Karpas-422 (cell line): Measurements from ENCODE around the gene ARHGAP9. TPM values are rescaled to one million over a fixed set of nuclear protein-coding genes. Genes with fewer than 3 reads are reported as not detected.

Experiments
- DNase-seq: peaks from one replicate; pipeline ENCODE4 v3.0.0-alpha.2; 2015
- H2AFZ ChIP-seq: fragments of 200-600 bp; sonication (generic); 2 replicates; pipeline ENCODE4 v1.6.1; 2014; ENCODE audit warnings: antibody characterized with exemption, low read length, mixed read lengths
- H3K27ac ChIP-seq: fragments of 200-600 bp; sonication (generic); 2 replicates; pipeline ENCODE4 v1.5.1; 2014; ENCODE audit warnings: mild to moderate bottlenecking, low read length, moderate library complexity
- H3K27me3 ChIP-seq: fragments of 200-600 bp; sonication (generic); 2 replicates; pipeline ENCODE4 v1.6.1; 2014; ENCODE audit warnings: low read length, mixed read lengths
- H3K36me3 ChIP-seq: fragments of 200-600 bp; sonication (generic); 2 replicates; pipeline ENCODE4 v1.6.1; 2014; ENCODE audit warnings: low read length, mixed read lengths; ENCODE audit not compliant: insufficient read depth
- H3K4me1 ChIP-seq: fragments of 200-600 bp; sonication (generic); 2 replicates; pipeline ENCODE4 v1.6.1; 2014; ENCODE audit warnings: mild to moderate bottlenecking, low read length, mixed read lengths
- H3K4me2 ChIP-seq: fragments of 200-600 bp; sonication (generic); 2 replicates; pipeline ENCODE4 v1.6.1; 2014; ENCODE audit warnings: low read length, low read depth, mild to moderate bottlenecking; ENCODE audit not compliant: poor library complexity, severe bottlenecking
- H3K4me3 ChIP-seq: fragments of 200-600 bp; sonication (generic); 2 replicates; pipeline ENCODE4 v1.5.1; 2014; ENCODE audit warnings: mild to moderate bottlenecking, antibody characterized with exemption, low read length, mixed read lengths
- H3K79me2 ChIP-seq: fragments of 200-600 bp; sonication (generic); 2 replicates; pipeline ENCODE4 v1.6.1; 2014; ENCODE audit warnings: mild to moderate bottlenecking, low read length, mixed read lengths
- H3K9ac ChIP-seq: fragments of 200-600 bp; sonication (generic); 2 replicates; pipeline ENCODE4 v1.6.0; 2014; ENCODE audit warnings: low read length
- H3K9me2 ChIP-seq: fragments of 200-600 bp; sonication (generic), shearing (Covaris generic); replicated peaks from 2 replicates; pipeline ENCODE4 v1.6.0; 2014; ENCODE audit warnings: mild to moderate bottlenecking, low read length, moderate library complexity; ENCODE audit not compliant: insufficient read depth
- H3K9me3 ChIP-seq: fragments of 300-700, 200-600 bp; sonication (generic); 2 replicates; pipeline ENCODE4 v1.6.1; 2014; ENCODE audit warnings: low read length, mixed read lengths
- H4K20me1 ChIP-seq: fragments of 200-600 bp; sonication (generic); 2 replicates; pipeline ENCODE4 v1.6.1; 2014; ENCODE audit warnings: mild to moderate bottlenecking, antibody characterized with exemption, low read length, low read depth; ENCODE audit not compliant: insufficient read depth
- total RNA-seq: library from RNA; depleted of rRNA; stranded (reverse); fragments of >200 nt; shearing (Covaris generic); gene quantifications from 2 replicates; pipeline ENCODE4 v1.2.3, GENCODE V29; 2014; ENCODE audit warnings: low replicate concordance

ARHGAP9 gene
- total RNA-seq, 1 experiment from 2014 or later, result 12.3 TPM

DNA sequence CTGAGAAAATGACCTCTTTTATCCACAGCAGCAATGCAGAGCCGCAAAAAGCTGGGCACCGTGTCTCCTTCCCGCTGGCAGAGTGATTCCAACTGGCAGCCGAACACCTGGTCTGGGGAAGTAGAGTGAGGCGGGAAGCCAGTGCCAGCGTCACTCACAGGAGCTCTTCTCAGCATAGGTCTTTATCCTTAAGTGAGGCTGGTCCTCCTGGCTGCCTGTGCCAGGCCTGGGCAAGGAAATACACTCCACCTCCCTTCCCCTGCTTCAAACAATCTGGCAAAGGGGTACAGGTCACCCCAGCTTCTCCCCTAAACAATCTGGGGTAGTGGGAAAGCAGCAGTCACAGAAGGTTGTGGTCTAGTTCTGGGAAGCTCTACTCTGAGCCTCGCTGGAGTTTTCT is 4.8 kb downstream of the ARHGAP9 start:
- Histone ChIP-seq H3K9me2 (no peaks in the 10 kb centered on the region), H3K27me3 (no peaks in the 10 kb centered on the region), H3K4me2 (no peak overlapping the region), H3K27ac (no peak overlapping the region), H4K20me1 (no peaks in the 10 kb centered on the region), H3K36me3 (no peaks in the 10 kb centered on the region), H3K79me2 (no peaks in the 10 kb centered on the region), H3K9ac (no peak overlapping the region), H3K4me3 (no peak overlapping the region), H3K9me3 (no peaks in the 10 kb centered on the region), H3K4me1 (peaks cover 20% of the 10 kb centered on the region), H2AFZ (no peak overlapping the region)
- no peak for DNase-seq

DNA sequence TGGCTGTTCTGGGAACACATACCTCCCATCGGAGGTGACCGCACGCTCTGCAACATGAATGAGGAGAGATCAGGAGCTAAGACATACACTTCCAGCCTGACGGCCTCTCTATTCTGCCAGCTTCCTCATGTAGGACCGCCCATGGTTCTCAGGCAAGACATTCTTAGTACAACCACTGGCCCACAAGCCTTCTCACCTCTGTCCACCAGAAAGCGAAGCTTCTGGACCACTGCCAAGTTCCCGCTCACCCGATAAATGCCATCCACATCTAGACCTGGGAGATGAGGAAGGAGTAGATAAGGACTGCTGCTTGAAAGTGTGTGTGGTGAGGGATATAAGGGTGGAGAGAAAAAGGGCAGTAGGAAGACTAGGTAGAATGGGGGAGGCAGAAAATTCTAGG is 5.2 kb downstream of the ARHGAP9 start:
- Histone ChIP-seq H3K4me1 (peaks cover 16% of the 10 kb centered on the region), H3K27me3 (no peaks in the 10 kb centered on the region), H3K79me2 (no peaks in the 10 kb centered on the region), H3K36me3 (no peaks in the 10 kb centered on the region), H3K9ac (no peak overlapping the region), H3K4me2 (no peak overlapping the region), H3K9me2 (no peaks in the 10 kb centered on the region), H3K9me3 (no peaks in the 10 kb centered on the region), H4K20me1 (no peaks in the 10 kb centered on the region), H3K4me3 (no peak overlapping the region), H2AFZ (no peak overlapping the region), H3K27ac (no peak overlapping the region)
- DNase-seq, result no peak

DNA sequence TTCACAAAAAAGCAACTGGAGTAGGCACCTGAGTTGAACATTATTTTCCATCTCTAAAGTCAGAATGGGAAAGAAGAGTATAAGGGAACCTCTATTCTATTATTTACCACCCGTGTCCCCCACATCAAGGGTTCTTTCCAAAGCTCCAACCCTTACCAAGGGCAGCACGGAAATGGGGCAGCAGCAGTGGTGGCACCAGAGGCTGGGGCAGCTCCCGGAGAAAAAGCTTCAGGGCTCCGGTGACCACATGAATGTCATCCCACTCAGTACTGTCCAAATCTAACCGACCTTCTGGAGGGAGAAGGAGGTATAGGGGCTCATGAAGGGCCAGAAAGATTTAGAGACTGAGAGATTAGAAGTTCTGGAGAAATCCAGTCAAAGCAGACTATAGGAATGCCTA is 5.8 kb downstream of the ARHGAP9 start:
- H3K4me1 ChIP-seq, result peaks cover 12% of the 10 kb centered on the region
- H3K4me2 ChIP-seq, result no peak overlapping the region
- no peaks in the 10 kb centered on the region for H3K36me3 ChIP-seq
- H3K27me3 ChIP-seq, result no peaks in the 10 kb centered on the region
- H2AFZ ChIP-seq, result no peak overlapping the region
- no peaks in the 10 kb centered on the region for H3K79me2 ChIP-seq
- no peaks in the 10 kb centered on the region for H3K9me2 ChIP-seq
- H3K9ac ChIP-seq, result no peak overlapping the region
- no peaks in the 10 kb centered on the region for H3K9me3 ChIP-seq
- no peak for DNase-seq
- H3K27ac ChIP-seq, result no peak overlapping the region
- no peak overlapping the region for H3K4me3 ChIP-seq
- H4K20me1 ChIP-seq, result no peaks in the 10 kb centered on the region

DNA sequence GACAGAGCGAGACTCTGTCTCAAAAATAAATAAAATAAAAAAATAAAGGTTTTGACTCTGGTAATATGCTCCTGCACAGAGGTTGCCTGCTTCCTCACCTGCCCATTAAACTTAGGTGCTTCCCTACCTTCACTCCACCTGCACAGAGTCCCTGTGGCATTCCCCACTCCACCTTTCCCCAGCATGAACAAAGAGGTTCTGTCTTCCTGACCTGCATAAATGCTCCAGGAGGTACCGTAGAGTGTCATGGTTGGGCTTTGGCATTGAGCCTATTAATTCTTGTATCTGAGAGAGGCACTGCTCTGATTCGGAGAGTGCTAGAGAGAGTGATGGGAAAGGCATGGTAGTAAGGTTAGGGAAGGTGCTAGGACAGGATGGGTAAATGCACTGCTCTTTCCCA is 6.3 kb downstream of the ARHGAP9 start:
- no peaks in the 10 kb centered on the region for H3K79me2 ChIP-seq

GRCh38 chr12:57472391-57472790 is 7.3 kb downstream of the ARHGAP9 start:
- H4K20me1 ChIP-seq, result no peaks in the 10 kb centered on the region

More for the DNA sequence above, 6.3 kb downstream of the ARHGAP9 start:
- Histone ChIP-seq H3K27me3 (no peaks in the 10 kb centered on the region), H3K4me1 (peaks cover 12% of the 10 kb centered on the region), H3K9me3 (no peaks in the 10 kb centered on the region), H2AFZ (no peak overlapping the region), H3K4me2 (no peak overlapping the region), H3K9me2 (no peaks in the 10 kb centered on the region), H3K36me3 (no peaks in the 10 kb centered on the region), H3K9ac (no peak overlapping the region), H3K4me3 (no peak overlapping the region), H4K20me1 (no peaks in the 10 kb centered on the region), H3K27ac (no peak overlapping the region)
- no peak for DNase-seq

DNA sequence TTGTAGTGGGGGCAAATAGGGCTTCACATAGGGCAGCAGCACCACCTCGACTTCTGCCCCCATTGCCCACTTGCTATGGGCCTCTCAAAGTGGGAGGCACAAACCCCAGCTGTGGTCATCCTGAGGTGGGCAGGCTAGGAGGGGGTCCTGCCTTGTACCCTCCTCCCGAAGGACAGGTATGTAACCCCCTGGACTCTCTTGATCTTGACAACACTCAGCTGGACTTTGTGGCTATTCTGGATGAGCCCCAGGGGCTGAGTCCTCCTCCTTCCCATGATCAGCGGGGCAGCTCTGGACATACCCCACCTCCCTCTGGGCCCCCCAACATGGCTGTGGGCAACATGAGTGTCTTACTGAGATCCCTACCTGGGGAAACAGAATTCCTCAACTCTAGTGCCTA is 8.0 kb downstream of the ARHGAP9 start:
- Histone ChIP-seq H3K9me3 (no peaks in the 10 kb centered on the region), H4K20me1 (no peaks in the 10 kb centered on the region), H2AFZ (no peak overlapping the region), H3K9me2 (no peaks in the 10 kb centered on the region), H3K36me3 (no peaks in the 10 kb centered on the region), H3K27ac (no peak overlapping the region), H3K79me2 (no peaks in the 10 kb centered on the region), H3K4me2 (no peak overlapping the region), H3K4me3 (no peak overlapping the region), H3K9ac (no peak overlapping the region), H3K27me3 (no peaks in the 10 kb centered on the region), H3K4me1 (peaks cover 5% of the 10 kb centered on the region; the same call in 1 of the 2 replicates)
- DNase-seq, result no peak

More at GRCh38 chr12:57472391-57472790, 7.3 kb downstream of the ARHGAP9 start:
- H3K9me2 ChIP-seq, result no peaks in the 10 kb centered on the region
- H3K4me3 ChIP-seq, result no peak overlapping the region
- no peaks in the 10 kb centered on the region for H3K27me3 ChIP-seq
- no peak overlapping the region for H2AFZ ChIP-seq
- H3K79me2 ChIP-seq, result no peaks in the 10 kb centered on the region
- DNase-seq, result no peak
- no peak overlapping the region for H3K4me2 ChIP-seq
- H3K4me1 ChIP-seq, result peaks cover 7% of the 10 kb centered on the region
- H3K36me3 ChIP-seq, result no peaks in the 10 kb centered on the region
- H3K27ac ChIP-seq, result no peak overlapping the region
- H3K9ac ChIP-seq, result no peak overlapping the region
- no peaks in the 10 kb centered on the region for H3K9me3 ChIP-seq

DNA sequence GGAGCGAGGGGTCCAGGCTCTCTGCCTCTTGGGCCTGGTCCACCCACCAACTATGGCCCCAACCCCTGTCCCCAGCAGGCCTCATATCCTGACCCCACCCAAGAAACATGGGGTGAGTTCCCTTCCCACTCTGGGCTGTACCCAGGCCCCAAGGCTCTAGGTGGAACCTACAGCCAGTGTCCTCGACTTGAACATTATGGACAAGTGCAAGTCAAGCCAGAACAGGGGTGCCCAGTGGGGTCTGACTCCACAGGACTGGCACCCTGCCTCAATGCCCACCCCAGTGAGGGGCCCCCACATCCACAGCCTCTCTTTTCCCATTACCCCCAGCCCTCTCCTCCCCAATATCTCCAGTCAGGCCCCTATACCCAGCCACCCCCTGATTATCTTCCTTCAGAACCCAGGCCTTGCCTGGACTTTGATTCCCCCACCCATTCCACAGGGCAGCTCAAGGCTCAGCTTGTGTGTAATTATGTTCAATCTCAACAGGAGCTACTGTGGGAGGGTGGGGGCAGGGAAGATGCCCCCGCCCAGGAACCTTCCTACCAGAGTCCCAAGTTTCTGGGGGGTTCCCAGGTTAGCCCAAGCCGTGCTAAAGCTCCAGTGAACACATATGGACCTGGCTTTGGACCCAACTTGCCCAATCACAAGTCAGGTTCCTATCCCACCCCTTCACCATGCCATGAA is 8.6 kb downstream of the ARHGAP9 start:
- H3K27ac ChIP-seq, result no peak overlapping the region
- peaks cover 5% of the 10 kb centered on the region; the same call in 1 of the 2 replicates for H3K4me1 ChIP-seq
- no peak for DNase-seq
- H3K36me3 ChIP-seq, result no peaks in the 10 kb centered on the region
- no peaks in the 10 kb centered on the region for H4K20me1 ChIP-seq
- H3K9me3 ChIP-seq, result no peaks in the 10 kb centered on the region
- no peaks in the 10 kb centered on the region for H3K79me2 ChIP-seq
- H3K9me2 ChIP-seq, result no peaks in the 10 kb centered on the region
- H3K9ac ChIP-seq, result no peak overlapping the region
- H2AFZ ChIP-seq, result no peak overlapping the region
- H3K27me3 ChIP-seq, result no peaks in the 10 kb centered on the region
- H3K4me3 ChIP-seq, result no peak overlapping the region
- H3K4me2 ChIP-seq, result no peak overlapping the region

DNA sequence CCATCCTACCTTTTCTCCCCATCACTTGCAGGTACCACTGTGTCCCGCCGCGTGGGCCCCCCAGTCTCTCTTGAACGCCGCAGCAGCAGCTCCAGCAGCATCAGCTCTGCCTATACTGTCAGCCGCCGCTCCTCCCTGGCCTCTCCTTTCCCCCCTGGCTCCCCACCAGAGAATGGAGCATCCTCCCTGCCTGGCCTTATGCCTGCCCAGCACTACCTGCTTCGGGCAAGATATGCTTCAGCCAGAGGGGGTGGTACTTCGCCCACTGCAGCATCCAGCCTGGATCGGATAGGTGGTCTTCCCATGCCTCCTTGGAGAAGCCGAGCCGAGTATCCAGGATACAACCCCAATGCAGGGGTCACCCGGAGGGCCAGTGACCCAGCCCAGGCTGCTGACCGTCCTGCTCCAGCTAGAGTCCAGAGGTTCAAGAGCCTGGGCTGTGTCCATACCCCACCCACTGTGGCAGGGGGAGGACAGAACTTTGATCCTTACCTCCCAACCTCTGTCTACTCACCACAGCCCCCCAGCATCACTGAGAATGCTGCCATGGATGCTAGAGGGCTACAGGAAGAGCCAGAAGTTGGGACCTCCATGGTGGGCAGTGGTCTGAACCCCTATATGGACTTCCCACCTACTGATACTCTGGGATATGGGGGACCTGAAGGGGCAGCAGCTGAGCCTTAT is 9.2 kb downstream of the ARHGAP9 start:
- H2AFZ ChIP-seq, result no peak overlapping the region
- no peaks in the 10 kb centered on the region for H3K27me3 ChIP-seq
- H3K4me2 ChIP-seq, result no peak overlapping the region
- no peak overlapping the region for H3K27ac ChIP-seq
- no peaks in the 10 kb centered on the region for H3K79me2 ChIP-seq
- H3K4me3 ChIP-seq, result no peak overlapping the region
- H3K36me3 ChIP-seq, result no peaks in the 10 kb centered on the region
- DNase-seq, result no peak
- peaks cover 5% of the 10 kb centered on the region; the same call in 1 of the 2 replicates for H3K4me1 ChIP-seq
- no peaks in the 10 kb centered on the region for H3K9me2 ChIP-seq
- H4K20me1 ChIP-seq, result no peaks in the 10 kb centered on the region
- H3K9me3 ChIP-seq, result no peaks in the 10 kb centered on the region
- H3K9ac ChIP-seq, result no peak overlapping the region
